ENCODE measurements around the gene PRPF19. TPM values are rescaled to one million over a fixed set of nuclear protein-coding genes. Genes with fewer than 3 reads are reported as not detected.

PRPF19 gene
- total and polyA plus RNA-seq, 2 of the 13 experiments (the other 11 are each of a cell fraction or from before 2014, with no cell fraction given), result 27.4 to 91.1 TPM

DNA sequence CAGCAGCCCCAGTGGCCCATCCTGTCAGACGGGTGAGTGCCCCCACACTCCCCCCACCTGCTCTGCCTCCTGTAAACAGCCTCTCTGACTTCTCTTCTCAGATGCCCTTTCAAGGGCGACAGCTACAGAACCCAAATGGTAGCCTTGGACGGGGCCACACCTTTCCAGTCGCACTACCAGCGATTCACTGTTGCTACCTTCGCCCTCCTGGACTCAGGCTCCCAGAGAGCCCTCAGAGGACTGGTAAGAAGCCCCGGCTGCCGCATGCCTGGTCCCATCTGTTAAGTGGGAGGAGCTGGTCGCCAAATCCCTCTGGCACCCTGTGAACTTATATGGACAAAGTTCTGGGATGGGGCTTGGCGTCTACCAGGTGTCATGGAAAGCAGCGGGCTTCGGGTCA is 32.9 kb downstream of the PRPF19 start:
- ATAC-seq (no peak), DNase-seq (ENCODE audit: low spot score) (no peak), FAIRE-seq (no peak)
- H4K20me1 ChIP-seq (ENCODE audit: insufficient read depth, low read length), result no peaks in the 10 kb centered on the region
- BruUV-seq (replicated peaks), result no TSS peak
- CTCF ChIA-PET (ENCODE audit: low intra/inter-chr PET ratio, low total read pairs), result no interaction called here
- H3K79me2 ChIP-seq (ENCODE audit: insufficient read depth, low read length), result no peaks in the 10 kb centered on the region
- H3K36me3 ChIP-seq (replicated peaks in 1 of 2; ENCODE audit: control insufficient read depth in 1 of 2, insufficient read depth in 2 of 2, low read length in 2 of 2), result no peaks in the 10 kb centered on the region
- TF ChIP-seq, protein P1, sequence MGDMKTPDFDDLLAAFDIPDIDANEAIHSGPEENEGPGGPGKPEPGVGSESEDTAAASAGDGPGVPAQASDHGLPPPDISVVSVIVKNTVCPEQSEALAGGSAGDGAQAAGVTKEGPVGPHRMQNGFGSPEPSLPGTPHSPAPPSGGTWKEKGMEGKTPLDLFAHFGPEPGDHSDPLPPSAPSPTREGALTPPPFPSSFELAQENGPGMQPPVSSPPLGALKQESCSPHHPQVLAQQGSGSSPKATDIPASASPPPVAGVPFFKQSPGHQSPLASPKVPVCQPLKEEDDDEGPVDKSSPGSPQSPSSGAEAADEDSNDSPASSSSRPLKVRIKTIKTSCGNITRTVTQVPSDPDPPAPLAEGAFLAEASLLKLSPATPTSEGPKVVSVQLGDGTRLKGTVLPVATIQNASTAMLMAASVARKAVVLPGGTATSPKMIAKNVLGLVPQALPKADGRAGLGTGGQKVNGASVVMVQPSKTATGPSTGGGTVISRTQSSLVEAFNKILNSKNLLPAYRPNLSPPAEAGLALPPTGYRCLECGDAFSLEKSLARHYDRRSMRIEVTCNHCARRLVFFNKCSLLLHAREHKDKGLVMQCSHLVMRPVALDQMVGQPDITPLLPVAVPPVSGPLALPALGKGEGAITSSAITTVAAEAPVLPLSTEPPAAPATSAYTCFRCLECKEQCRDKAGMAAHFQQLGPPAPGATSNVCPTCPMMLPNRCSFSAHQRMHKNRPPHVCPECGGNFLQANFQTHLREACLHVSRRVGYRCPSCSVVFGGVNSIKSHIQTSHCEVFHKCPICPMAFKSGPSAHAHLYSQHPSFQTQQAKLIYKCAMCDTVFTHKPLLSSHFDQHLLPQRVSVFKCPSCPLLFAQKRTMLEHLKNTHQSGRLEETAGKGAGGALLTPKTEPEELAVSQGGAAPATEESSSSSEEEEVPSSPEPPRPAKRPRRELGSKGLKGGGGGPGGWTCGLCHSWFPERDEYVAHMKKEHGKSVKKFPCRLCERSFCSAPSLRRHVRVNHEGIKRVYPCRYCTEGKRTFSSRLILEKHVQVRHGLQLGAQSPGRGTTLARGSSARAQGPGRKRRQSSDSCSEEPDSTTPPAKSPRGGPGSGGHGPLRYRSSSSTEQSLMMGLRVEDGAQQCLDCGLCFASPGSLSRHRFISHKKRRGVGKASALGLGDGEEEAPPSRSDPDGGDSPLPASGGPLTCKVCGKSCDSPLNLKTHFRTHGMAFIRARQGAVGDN (CRISPR knock-in tag; IDR thresholded peaks at IDR 0.05), result no peak
- TF ChIP-seq, protein P2, sequence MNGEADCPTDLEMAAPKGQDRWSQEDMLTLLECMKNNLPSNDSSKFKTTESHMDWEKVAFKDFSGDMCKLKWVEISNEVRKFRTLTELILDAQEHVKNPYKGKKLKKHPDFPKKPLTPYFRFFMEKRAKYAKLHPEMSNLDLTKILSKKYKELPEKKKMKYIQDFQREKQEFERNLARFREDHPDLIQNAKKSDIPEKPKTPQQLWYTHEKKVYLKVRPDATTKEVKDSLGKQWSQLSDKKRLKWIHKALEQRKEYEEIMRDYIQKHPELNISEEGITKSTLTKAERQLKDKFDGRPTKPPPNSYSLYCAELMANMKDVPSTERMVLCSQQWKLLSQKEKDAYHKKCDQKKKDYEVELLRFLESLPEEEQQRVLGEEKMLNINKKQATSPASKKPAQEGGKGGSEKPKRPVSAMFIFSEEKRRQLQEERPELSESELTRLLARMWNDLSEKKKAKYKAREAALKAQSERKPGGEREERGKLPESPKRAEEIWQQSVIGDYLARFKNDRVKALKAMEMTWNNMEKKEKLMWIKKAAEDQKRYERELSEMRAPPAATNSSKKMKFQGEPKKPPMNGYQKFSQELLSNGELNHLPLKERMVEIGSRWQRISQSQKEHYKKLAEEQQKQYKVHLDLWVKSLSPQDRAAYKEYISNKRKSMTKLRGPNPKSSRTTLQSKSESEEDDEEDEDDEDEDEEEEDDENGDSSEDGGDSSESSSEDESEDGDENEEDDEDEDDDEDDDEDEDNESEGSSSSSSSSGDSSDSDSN (CRISPR knock-in tag; IDR thresholded peaks at IDR 0.05), result no peak
- TF ChIP-seq NFRKB (IDR thresholded peaks at IDR 0.05), result no peak
- no peak for TF ChIP-seq ZNF432 (CRISPR knock-in tag; IDR thresholded peaks at IDR 0.05; ENCODE audit: borderline replicate concordance)
- TF ChIP-seq SMC3 (IDR thresholded peaks at IDR 0.05; ENCODE audit: low read length), result no peak
- TF ChIP-seq BRD4 (CRISPR knock-in tag; IDR thresholded peaks at IDR 0.05), result no peak
- TF ChIP-seq, protein P3, sequence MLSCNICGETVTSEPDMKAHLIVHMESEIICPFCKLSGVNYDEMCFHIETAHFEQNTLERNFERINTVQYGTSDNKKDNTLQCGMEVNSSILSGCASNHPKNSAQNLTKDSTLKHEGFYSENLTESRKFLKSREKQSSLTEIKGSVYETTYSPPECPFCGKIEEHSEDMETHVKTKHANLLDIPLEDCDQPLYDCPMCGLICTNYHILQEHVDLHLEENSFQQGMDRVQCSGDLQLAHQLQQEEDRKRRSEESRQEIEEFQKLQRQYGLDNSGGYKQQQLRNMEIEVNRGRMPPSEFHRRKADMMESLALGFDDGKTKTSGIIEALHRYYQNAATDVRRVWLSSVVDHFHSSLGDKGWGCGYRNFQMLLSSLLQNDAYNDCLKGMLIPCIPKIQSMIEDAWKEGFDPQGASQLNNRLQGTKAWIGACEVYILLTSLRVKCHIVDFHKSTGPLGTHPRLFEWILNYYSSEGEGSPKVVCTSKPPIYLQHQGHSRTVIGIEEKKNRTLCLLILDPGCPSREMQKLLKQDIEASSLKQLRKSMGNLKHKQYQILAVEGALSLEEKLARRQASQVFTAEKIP (CRISPR knock-in tag; IDR thresholded peaks at IDR 0.05; ENCODE audit: borderline replicate concordance), result no peak
- no peak for TF ChIP-seq ZNF232 (CRISPR knock-in tag; IDR thresholded peaks at IDR 0.05; ENCODE audit: borderline replicate concordance)
- TF ChIP-seq SNRNP70 (IDR thresholded peaks at IDR 0.05; ENCODE audit: low read depth, low read length), result no peak
- TF ChIP-seq FOXC1 (CRISPR knock-in tag; IDR thresholded peaks at IDR 0.05; ENCODE audit: borderline replicate concordance), result no peak
- no peak for TF ChIP-seq LCORL (IDR thresholded peaks at IDR 0.05)
- no peak for TF ChIP-seq LCORL (CRISPR knock-in tag; IDR thresholded peaks at IDR 0.05)
- no peak for TF ChIP-seq NRL (CRISPR knock-in tag; IDR thresholded peaks at IDR 0.05; ENCODE audit: borderline replicate concordance)
- TF ChIP-seq KDM5A (IDR thresholded peaks at IDR 0.05; ENCODE audit: borderline replicate concordance, low read length), result no peak
- TF ChIP-seq IRF2 (CRISPR knock-in tag; IDR thresholded peaks at IDR 0.05), result no peak
- TF ChIP-seq, protein P4, sequence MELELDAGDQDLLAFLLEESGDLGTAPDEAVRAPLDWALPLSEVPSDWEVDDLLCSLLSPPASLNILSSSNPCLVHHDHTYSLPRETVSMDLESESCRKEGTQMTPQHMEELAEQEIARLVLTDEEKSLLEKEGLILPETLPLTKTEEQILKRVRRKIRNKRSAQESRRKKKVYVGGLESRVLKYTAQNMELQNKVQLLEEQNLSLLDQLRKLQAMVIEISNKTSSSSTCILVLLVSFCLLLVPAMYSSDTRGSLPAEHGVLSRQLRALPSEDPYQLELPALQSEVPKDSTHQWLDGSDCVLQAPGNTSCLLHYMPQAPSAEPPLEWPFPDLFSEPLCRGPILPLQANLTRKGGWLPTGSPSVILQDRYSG (CRISPR knock-in tag; IDR thresholded peaks at IDR 0.05), result no peak
- no peak overlapping the region for H2AFZ ChIP-seq (ENCODE audit: low read length)
- in situ Hi-C loops (cut with HindIII; ENCODE audit: extremely low pct_ligation_motif_present, low pct_unique_long_range_greater_than_20kb), result no loop called here
- H3K27me3 ChIP-seq (ENCODE audit: control insufficient read depth in 1 of 2, insufficient read depth in 2 of 2, low read length in 2 of 2), result no peaks in the 10 kb centered on the region; a peak in 1 of 5 replicates
- POLR2A ChIA-PET, result no interaction called here
- H3K4me2 ChIP-seq (ENCODE audit: low read depth, low read length), result no peak overlapping the region
- no peak overlapping the region; a peak in 1 of 6 replicates for H3K4me3 ChIP-seq (replicated peaks in 1 of 3; ENCODE audit: insufficient read depth in 1 of 3, low read depth in 2 of 3, low read length in 3 of 3)
- H3K9ac ChIP-seq (ENCODE audit: insufficient read depth, low read depth, low read length), result no peak overlapping the region
- H3K27ac ChIP-seq (ENCODE audit: extremely low read length, insufficient read depth, low read length), result no peak overlapping the region
- intact Hi-C loops (cut with micrococcal nuclease; ENCODE audit: unreplicated experiment), result no loop called here
- 75% methylated on average over 11 of the region's 12 CpGs for WGBS (ENCODE audit: low lambda C conversion rate)
- no peaks in the 10 kb centered on the region for H3K9me3 ChIP-seq (ENCODE audit: low read length)
- peaks cover 32% of the 10 kb centered on the region for H3K4me1 ChIP-seq (ENCODE audit: insufficient read depth, low read length)

Data from HepG2 (cell line).